GM12875 (cell line): ENCODE data around the gene REEP3.

ENCODE experiments used
- H3K4me3 ChIP-seq: one replicate; pipeline ENCODE4 v1.5.1; 2011; ENCODE audit warnings: low read depth, low read length, control low read depth
- TF ChIP-seq, protein P1 (sequence below): IDR thresholded peaks from 2 replicates; pipeline ENCODE4 v1.5.1; 2011; ENCODE audit warnings: low read depth, mild to moderate bottlenecking, control low read depth, inconsistent platforms, low read length, moderate library complexity, borderline replicate concordance; ENCODE audit not compliant: insufficient read depth

The REEP3 gene

DNA sequence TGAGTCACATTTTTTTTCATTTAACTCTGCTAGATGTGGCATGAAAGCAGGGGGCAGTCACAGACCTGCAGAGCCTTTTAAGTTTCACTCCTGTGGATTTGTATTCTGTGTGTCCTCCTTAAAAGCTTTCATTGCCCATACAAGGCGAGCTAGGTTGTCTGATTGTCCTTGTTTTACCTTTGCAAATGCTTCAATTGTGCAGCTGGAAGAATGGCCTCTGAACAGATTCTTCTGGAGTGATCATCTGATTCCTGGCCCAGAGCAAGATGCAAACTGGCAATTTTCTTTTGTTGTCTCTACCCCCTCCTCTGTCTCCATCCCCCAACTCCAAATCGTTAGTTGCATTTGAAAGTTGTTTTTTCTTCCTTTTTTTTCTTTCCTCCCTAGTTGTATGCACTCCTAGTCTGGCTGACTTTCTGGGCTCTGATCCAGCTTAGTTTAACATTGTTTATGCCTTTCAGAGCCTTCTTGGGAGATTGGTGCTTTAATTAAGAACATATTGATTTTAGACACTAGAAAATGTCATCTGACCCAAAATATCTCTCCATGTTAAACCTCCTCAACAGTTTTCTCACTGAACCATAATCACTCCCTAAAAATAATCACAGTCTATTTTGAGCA, 150.2 kb downstream of the REEP3 start:
- TF ChIP-seq, protein P1, sequence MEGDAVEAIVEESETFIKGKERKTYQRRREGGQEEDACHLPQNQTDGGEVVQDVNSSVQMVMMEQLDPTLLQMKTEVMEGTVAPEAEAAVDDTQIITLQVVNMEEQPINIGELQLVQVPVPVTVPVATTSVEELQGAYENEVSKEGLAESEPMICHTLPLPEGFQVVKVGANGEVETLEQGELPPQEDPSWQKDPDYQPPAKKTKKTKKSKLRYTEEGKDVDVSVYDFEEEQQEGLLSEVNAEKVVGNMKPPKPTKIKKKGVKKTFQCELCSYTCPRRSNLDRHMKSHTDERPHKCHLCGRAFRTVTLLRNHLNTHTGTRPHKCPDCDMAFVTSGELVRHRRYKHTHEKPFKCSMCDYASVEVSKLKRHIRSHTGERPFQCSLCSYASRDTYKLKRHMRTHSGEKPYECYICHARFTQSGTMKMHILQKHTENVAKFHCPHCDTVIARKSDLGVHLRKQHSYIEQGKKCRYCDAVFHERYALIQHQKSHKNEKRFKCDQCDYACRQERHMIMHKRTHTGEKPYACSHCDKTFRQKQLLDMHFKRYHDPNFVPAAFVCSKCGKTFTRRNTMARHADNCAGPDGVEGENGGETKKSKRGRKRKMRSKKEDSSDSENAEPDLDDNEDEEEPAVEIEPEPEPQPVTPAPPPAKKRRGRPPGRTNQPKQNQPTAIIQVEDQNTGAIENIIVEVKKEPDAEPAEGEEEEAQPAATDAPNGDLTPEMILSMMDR: no peak
- H3K4me3 ChIP-seq: no peak overlapping the region

DNA sequence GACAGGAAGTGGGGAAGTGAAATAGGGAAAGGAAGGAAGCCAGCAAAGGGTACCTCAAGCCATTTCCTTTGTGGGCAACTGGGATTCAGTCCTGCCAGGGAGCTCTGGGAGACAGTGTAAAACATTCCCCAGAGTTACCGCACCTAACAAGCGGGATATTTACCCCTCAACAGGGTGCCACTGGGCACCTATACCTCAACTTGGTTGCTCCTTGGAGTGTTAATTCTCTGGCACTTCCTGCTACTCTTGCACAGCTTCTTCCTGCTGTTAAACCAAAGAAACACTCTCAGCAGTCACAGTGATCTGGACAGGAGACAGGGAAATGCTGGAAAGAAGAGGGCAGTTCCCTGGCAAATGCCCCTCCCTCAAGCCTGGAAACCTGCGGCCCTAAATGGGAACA, 151.3 kb downstream of the REEP3 start:
- TF ChIP-seq, protein P1: no peak
- no peak overlapping the region for H3K4me3 ChIP-seq

DNA sequence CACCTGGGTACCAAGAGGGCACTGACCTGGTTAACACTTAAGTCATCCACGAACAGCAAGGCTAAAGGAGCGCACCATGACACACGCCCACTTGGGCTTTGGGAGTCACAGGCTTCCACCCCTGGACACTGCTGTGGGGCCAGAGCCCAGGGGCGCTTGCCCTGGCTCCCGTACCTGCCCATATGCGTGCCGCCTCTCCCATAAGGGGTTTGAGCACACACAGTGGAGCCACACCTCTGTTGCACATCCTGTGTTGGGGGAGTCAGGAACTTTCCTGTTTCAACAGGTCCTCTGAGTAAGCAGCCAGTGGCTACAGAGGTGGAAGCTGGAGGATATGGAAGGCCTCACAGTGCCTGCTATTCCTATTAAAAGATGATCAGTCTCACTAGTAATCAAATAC, 152.0 kb downstream of the REEP3 start:
- H3K4me3 ChIP-seq: no peak overlapping the region
- TF ChIP-seq, protein P1: no peak

DNA sequence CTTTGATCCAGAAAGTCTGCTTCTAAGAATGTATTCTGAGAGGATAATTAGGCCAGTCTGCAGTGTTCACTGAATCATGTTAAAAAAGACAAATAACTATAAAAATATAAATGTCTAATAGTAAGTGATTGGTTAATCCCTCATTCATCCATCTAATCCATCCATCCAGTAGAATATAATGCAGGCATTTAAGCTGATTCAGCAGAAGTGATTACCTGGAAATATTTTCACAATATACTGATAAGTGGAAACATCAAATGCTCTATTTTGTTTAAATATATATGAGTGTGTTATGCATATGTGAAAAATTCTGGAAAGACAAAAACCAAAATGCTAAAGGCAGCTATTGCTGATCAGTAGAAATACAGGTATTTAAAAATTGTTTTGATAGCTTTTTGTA, 152.6 kb downstream of the REEP3 start:
- TF ChIP-seq, protein P1: no peak
- H3K4me3 ChIP-seq: no peak overlapping the region
